ENCODE data around the gene NAT16.

NAT16 gene

GRCh38 chr7:101165075-101165957 lies 14.8 kb downstream of the NAT16 start, which contains the start of gene VGF:
Gene VGF (minus strand): TSS chr7:101165569. CDS start chr7:101164843, 726 bp downstream.
- TF ChIP-seq CTCF (IDR thresholded peaks at IDR 0.05; ENCODE audit: extremely low read depth, missing control alignments): no peak
- peak; percentile 98 for DNase-seq (ENCODE audit: low spot score)

GRCh38 chr7:101164071-101164840 lies 15.8 kb downstream of the NAT16 start:
- no peak for TF ChIP-seq CTCF (IDR thresholded peaks at IDR 0.05; ENCODE audit: extremely low read depth, missing control alignments)
- no peak for DNase-seq (ENCODE audit: low spot score)

- peak; percentile 75 for DNase-seq (ENCODE audit: low spot score)
- no peak for TF ChIP-seq CTCF (IDR thresholded peaks at IDR 0.05; ENCODE audit: extremely low read depth, missing control alignments)
These were observed 16.6 kb downstream of the NAT16 start for GRCh38 chr7:101163279-101164070.

- TF ChIP-seq CTCF (IDR thresholded peaks at IDR 0.05; ENCODE audit: extremely low read depth, missing control alignments): no peak
- peak; percentile 70 for DNase-seq (ENCODE audit: low spot score)
These were observed 17.4 kb downstream of the NAT16 start for GRCh38 chr7:101162551-101163278.

- no peak for DNase-seq (ENCODE audit: low spot score)
- TF ChIP-seq CTCF (IDR thresholded peaks at IDR 0.05; ENCODE audit: extremely low read depth, missing control alignments): no peak
These were observed 18.2 kb downstream of the NAT16 start for GRCh38 chr7:101161692-101162471.

- TF ChIP-seq CTCF (IDR thresholded peaks at IDR 0.05; ENCODE audit: extremely low read depth, missing control alignments): no peak
- DNase-seq (ENCODE audit: low spot score): no peak
These were observed 19.2 kb downstream of the NAT16 start for GRCh38 chr7:101160910-101161309.
